ENCODE data around the gene WDR1. TPM values are rescaled to one million over a fixed set of nuclear protein-coding genes. Genes with fewer than 3 reads are reported as not detected.

WDR1 gene
- total and polyA plus RNA-seq, 2 of the 13 experiments (the other 11 are each of a cell fraction or from before 2014, with no cell fraction given): 106 to 198 TPM

DNA sequence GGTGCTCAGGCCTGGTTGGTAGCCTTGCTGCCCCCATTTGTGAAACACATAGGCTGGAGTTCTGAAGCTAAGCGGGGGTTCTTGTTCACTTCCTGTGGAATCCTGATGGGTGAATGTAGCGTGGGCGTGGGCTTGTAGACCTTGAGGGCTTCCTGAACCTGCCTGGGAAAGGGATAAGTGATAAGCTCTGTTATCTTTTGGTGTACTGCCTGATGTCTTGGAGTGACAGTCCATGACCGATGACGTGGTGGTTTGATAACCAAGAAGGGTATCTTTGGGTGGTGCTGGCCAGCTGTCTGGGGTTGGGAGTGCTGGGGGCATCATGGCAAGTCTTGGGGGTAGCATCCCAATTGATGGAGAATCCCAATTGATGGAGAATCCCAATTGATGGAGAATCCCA, 17.5 kb upstream of the WDR1 start:
- no peak overlapping the region for H3K4me2 ChIP-seq (ENCODE audit: low read depth, low read length)
- no peaks in the 10 kb centered on the region for H3K9me3 ChIP-seq (ENCODE audit: low read length)
- no peak overlapping the region for H3K27ac ChIP-seq (ENCODE audit: extremely low read length, insufficient read depth, low read length)
- no TSS peak for BruUV-seq (replicated peaks)
- H3K79me2 ChIP-seq (ENCODE audit: insufficient read depth, low read length): no peaks in the 10 kb centered on the region
- no peak overlapping the region for H3K9ac ChIP-seq (ENCODE audit: insufficient read depth, low read depth, low read length)
- H3K36me3 ChIP-seq (replicated peaks in 1 of 2; ENCODE audit: control insufficient read depth in 1 of 2, insufficient read depth in 2 of 2, low read length in 2 of 2): no peaks in the 10 kb centered on the region
- peak; percentile 35; the same call in 1 of the 2 replicates for TF ChIP-seq CREB1 (IDR thresholded peaks at IDR 0.05)
- TF ChIP-seq CREB1 (CRISPR knock-in tag; IDR thresholded peaks at IDR 0.05): no peak
- TF ChIP-seq ATF1 (CRISPR knock-in tag; IDR thresholded peaks at IDR 0.05): no peak
- H3K4me3 ChIP-seq (replicated peaks in 1 of 3; ENCODE audit: insufficient read depth in 1 of 3, low read depth in 2 of 3, low read length in 3 of 3): no peak overlapping the region
- CTCF ChIA-PET (ENCODE audit: low intra/inter-chr PET ratio, low total read pairs): no interaction called here
- intact Hi-C loops (cut with micrococcal nuclease; ENCODE audit: unreplicated experiment): no loop called here
- DNase-seq (ENCODE audit: low spot score) (no peak), FAIRE-seq (no peak), ATAC-seq (no peak)
- peaks cover 21% of the 10 kb centered on the region for H3K4me1 ChIP-seq (ENCODE audit: insufficient read depth, low read length)
- H2AFZ ChIP-seq (ENCODE audit: low read length): no peak overlapping the region
- POLR2A ChIA-PET: interaction anchor here (1.1 kb wide), 1 partner anchor 17 kb away, joined by 5 read pairs; the partner anchor contains the start of gene WDR1
- WGBS (ENCODE audit: low lambda C conversion rate): 25% methylated on average over 5 of the region's 5 CpGs
- H4K20me1 ChIP-seq (ENCODE audit: insufficient read depth, low read length): no peaks in the 10 kb centered on the region
- peaks cover 1 to 13% of the 10 kb centered on the region in 2 experiments; a peak in 2 of 5 replicates for H3K27me3 ChIP-seq (ENCODE audit: control insufficient read depth in 1 of 2, insufficient read depth in 2 of 2, low read length in 2 of 2)
- in situ Hi-C loops (cut with HindIII; ENCODE audit: extremely low pct_ligation_motif_present, low pct_unique_long_range_greater_than_20kb): no loop called here

- in situ Hi-C loops (cut with HindIII; ENCODE audit: extremely low pct_ligation_motif_present, low pct_unique_long_range_greater_than_20kb): no loop called here
- CTCF ChIA-PET (ENCODE audit: low intra/inter-chr PET ratio, low total read pairs): no interaction called here
These were observed 14.6 kb upstream of the WDR1 start for GRCh38 chr4:10131202-10131601.

More at GRCh38 chr4:10131202-10131601, 14.6 kb upstream of the WDR1 start:
- no peak for TF ChIP-seq NFIC (IDR thresholded peaks at IDR 0.05; ENCODE audit: low read length)
- no peak for TF ChIP-seq ZNF768 (CRISPR knock-in tag; IDR thresholded peaks at IDR 0.05)
- no peak for TF ChIP-seq ZNF770 (CRISPR knock-in tag; IDR thresholded peaks at IDR 0.05)
- TF ChIP-seq MAFK (conservative IDR thresholded peaks at IDR 0.05 in 1 of 2, IDR thresholded peaks at IDR 0.05 in 1 of 2; ENCODE audit: low read length in 2 of 2): no peak
- TF ChIP-seq TERF1 (CRISPR knock-in tag; IDR thresholded peaks at IDR 0.05): no peak
- TF ChIP-seq TGIF2 (CRISPR knock-in tag; IDR thresholded peaks at IDR 0.05): no peak
- no peak for TF ChIP-seq SRSF4 (IDR thresholded peaks at IDR 0.05; ENCODE audit: low read depth, low read length, poor library complexity, severe bottlenecking)
- TF ChIP-seq ZBTB7A (CRISPR knock-in tag; IDR thresholded peaks at IDR 0.05): no peak
- no peak for TF ChIP-seq CBX5 (CRISPR knock-in tag; IDR thresholded peaks at IDR 0.05; ENCODE audit: borderline replicate concordance)
- no peak for TF ChIP-seq SP4 (CRISPR knock-in tag; IDR thresholded peaks at IDR 0.05)
- Histone ChIP-seq H4K20me1 (ENCODE audit: insufficient read depth, low read length) (no peaks in the 10 kb centered on the region), H3K36me3 (replicated peaks in 1 of 2; ENCODE audit: control insufficient read depth in 1 of 2, insufficient read depth in 2 of 2, low read length in 2 of 2) (no peaks in the 10 kb centered on the region), H2AFZ (ENCODE audit: low read length) (no peak overlapping the region), H3K4me3 (replicated peaks in 1 of 3; ENCODE audit: insufficient read depth in 1 of 3, low read depth in 2 of 3, low read length in 3 of 3) (no peak overlapping the region), H3K9ac (ENCODE audit: insufficient read depth, low read depth, low read length) (no peak overlapping the region), H3K79me2 (ENCODE audit: insufficient read depth, low read length) (no peaks in the 10 kb centered on the region), H3K4me1 (ENCODE audit: insufficient read depth, low read length) (peaks cover 22% of the 10 kb centered on the region), H3K9me3 (ENCODE audit: low read length) (no peaks in the 10 kb centered on the region), H3K27me3 (ENCODE audit: control insufficient read depth in 1 of 2, insufficient read depth in 2 of 2, low read length in 2 of 2) (peaks cover 0 to 7% of the 10 kb centered on the region in 2 experiments; a peak in 1 of 5 replicates), H3K27ac (ENCODE audit: extremely low read length, insufficient read depth, low read length) (no peak overlapping the region), H3K4me2 (ENCODE audit: low read depth, low read length) (no peak overlapping the region)
- peak; percentile 13; the same call in 1 of the 3 replicates for ATAC-seq
- BruUV-seq (replicated peaks): no TSS peak
- no peak for DNase-seq (ENCODE audit: low spot score)
- WGBS (ENCODE audit: low lambda C conversion rate): 70% methylated on average over 8 of the region's 10 CpGs
- no peak for FAIRE-seq
- POLR2A ChIA-PET: interaction anchor here (2.2 kb wide), 1 partner anchor 10 kb away, joined by 12 read pairs; no protein-coding TSS in a partner anchor
- intact Hi-C loops (cut with micrococcal nuclease; ENCODE audit: unreplicated experiment): no loop called here
